PFSK-1 (cell line): Measurements from ENCODE around the gene CHST11.

Source experiments
- POLR2AphosphoS5 ChIP-seq: IDR thresholded peaks from 2 replicates; pipeline ENCODE4 v1.6.1; 2012; ENCODE audit warnings: low read depth, mild to moderate bottlenecking, control low read depth, low read length, moderate library complexity
- TAF1 ChIP-seq: IDR thresholded peaks from 2 replicates; pipeline ENCODE4 v1.6.1; 2012; ENCODE audit warnings: low read length, control low read depth, borderline replicate concordance; ENCODE audit not compliant: insufficient read depth

GRCh38 chr12:104654665-104655609, 198.2 kb downstream of the CHST11 start:
- TF ChIP-seq POLR2AphosphoS5 (no peak), TAF1 (no peak)
